Gastrocnemius medialis (tissue), 4 donors: ENCODE data around the gene LAMC1.

Source experiments
- POLR2A ChIP-seq, 2 donors: fragments of 450-650 bp; IDR thresholded peaks; one replicate each; pipeline ENCODE4 v1.6.1; 2017; ENCODE audit warnings: antibody characterized with exemption in 2 of 2, mild to moderate bottlenecking in 2 of 2, moderate library complexity in 2 of 2
- TF ChIP-seq, protein P1 (sequence below), 5 experiments: fragments of 450-650 bp in 3 of 5; fragments of 200-600 bp in 2 of 5; sonication (generic) in 2 of 5; IDR thresholded peaks in 4 of 5; conservative IDR thresholded peaks in 1 of 5; 1 replicate in 4 of 5; 2 replicates in 1 of 5; pipeline ENCODE4 v1.5.1; 2016 to 2019; ENCODE audit warnings: antibody characterized with exemption in 5 of 5, mild to moderate bottlenecking in 3 of 5, moderate library complexity in 3 of 5

DNA sequence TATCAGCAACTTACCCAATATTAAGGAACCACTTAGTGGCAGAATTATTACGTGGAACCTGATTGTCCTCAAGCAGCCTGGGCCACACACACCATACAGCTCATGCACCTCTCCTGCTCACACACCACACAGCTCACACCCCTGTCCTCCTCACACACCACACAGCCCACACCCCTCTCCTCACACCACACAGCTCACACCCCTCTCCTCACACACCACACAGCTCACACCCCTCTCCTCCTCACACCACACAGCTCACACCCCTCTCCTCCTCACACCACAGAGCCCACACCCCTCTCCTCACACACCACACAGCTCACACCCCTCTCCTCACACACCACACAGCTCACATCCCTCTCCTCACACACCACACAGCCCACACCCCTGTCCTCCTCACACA is 126.1 kb downstream of the LAMC1 start:
- TF ChIP-seq, protein P1, sequence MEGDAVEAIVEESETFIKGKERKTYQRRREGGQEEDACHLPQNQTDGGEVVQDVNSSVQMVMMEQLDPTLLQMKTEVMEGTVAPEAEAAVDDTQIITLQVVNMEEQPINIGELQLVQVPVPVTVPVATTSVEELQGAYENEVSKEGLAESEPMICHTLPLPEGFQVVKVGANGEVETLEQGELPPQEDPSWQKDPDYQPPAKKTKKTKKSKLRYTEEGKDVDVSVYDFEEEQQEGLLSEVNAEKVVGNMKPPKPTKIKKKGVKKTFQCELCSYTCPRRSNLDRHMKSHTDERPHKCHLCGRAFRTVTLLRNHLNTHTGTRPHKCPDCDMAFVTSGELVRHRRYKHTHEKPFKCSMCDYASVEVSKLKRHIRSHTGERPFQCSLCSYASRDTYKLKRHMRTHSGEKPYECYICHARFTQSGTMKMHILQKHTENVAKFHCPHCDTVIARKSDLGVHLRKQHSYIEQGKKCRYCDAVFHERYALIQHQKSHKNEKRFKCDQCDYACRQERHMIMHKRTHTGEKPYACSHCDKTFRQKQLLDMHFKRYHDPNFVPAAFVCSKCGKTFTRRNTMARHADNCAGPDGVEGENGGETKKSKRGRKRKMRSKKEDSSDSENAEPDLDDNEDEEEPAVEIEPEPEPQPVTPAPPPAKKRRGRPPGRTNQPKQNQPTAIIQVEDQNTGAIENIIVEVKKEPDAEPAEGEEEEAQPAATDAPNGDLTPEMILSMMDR (IDR thresholded peaks at IDR 0.05 in 4 of 5, conservative IDR thresholded peaks at IDR 0.05 in 1 of 5): no peak
- no peak for TF ChIP-seq POLR2A (IDR thresholded peaks at IDR 0.05)
